ENCODE measurements around the gene CDX1. TPM values are rescaled to one million over a fixed set of nuclear protein-coding genes. Genes with fewer than 3 reads are reported as not detected.

CDX1 gene
- total RNA-seq, 1 experiment from 2014 or later, result not detected

DNA sequence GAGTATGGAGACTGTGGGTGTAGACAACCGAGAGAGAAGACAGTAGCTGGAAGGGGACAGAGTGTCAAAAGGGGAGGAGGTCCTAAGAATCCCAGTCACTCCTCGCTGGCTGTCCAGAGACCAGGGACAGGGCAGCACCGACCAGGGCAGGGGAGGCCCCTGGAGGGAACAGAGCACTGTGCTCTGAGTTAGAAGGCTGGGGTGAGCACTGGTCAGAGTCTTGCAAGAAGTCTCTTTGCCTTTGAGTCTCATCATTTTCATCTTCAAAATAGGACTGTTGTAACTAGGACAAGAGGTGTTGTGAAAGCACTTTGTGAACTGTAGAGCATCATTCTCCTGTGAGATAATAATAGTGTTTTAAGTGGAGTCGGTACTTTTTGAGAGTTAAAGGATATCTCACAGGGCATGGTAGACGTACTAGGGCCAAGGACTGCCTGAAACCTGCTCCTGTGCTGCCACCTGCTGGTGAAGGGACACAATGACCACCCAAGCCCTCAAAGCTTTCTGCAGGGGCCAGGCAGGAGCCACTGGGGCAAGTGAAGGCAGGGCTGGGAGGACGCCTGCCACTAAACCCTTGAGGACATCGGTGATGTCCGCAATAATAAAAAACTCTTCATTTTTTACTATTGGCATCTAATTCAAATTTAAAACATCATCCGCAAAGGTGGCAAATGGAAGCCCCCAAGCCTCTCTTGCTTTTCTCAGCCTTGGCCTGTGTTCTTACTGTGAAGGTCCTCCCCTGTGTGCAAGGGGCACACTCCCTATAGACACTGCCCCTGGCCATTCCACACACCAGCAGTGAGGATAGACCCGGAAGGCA is 51.5 kb downstream of the CDX1 start:
- H3K36me3 Mint-ChIP-seq (ENCODE audit: insufficient read depth, unreplicated experiment), result peaks cover 5% of the 10 kb centered on the region
- no peaks in the 10 kb centered on the region for H3K9me3 Mint-ChIP-seq (ENCODE audit: unreplicated experiment)
- CTCF ChIA-PET, result interaction anchor here (0.6 to 8.3 kb wide), 37 partner anchors 8 to 379 kb away, joined by 3 to 118 read pairs (median 4); no protein-coding TSS in a partner anchor
- no peak overlapping the region for H3K4me3 Mint-ChIP-seq (ENCODE audit: unreplicated experiment)
- H3K4me1 Mint-ChIP-seq (ENCODE audit: insufficient read depth, unreplicated experiment), result no peaks in the 10 kb centered on the region
- peak; percentile 98 for TF ChIP-seq CTCF (IDR thresholded peaks at IDR 0.05; ENCODE audit: unreplicated experiment)
- POLR2A ChIA-PET, result interaction anchor here (1.8 kb wide), 1 partner anchor 60 kb away, joined by 4 read pairs; no protein-coding TSS in a partner anchor
- BruUV-seq (replicated peaks), result no TSS peak
- H3K27ac Mint-ChIP-seq (ENCODE audit: low read depth, unreplicated experiment), result no peak overlapping the region
- intact Hi-C loops (cut with micrococcal nuclease), result loop anchor here (1.0 to 2.0 kb wide), 8 partner anchors 57 to 581 kb away; no protein-coding TSS in a partner anchor
- H3K27me3 Mint-ChIP-seq (ENCODE audit: insufficient read depth, unreplicated experiment), result no peaks in the 10 kb centered on the region
- peak; percentile 93 for DNase-seq (ENCODE audit: unreplicated experiment)

DNA sequence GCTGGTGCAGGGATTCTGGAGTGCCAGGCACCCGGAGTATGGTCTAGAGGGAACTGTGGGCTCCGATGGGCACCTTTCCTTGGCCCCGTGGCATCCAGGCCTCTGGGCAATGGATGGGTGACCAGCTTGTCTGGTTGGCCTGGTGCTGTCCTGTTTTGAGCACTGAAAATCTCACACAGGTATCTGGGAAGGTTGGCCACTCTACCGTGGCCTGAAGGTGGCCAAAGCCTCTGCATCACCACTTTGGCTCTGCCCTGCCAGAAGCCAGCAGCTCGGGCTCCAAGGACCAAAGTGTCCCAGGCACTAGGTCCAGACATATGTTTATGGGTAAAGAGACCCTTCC is 52.1 kb downstream of the CDX1 start:
- TF ChIP-seq CTCF (IDR thresholded peaks at IDR 0.05; ENCODE audit: unreplicated experiment), result no peak
- no peaks in the 10 kb centered on the region for H3K27me3 Mint-ChIP-seq (ENCODE audit: insufficient read depth, unreplicated experiment)
- no peaks in the 10 kb centered on the region for H3K4me1 Mint-ChIP-seq (ENCODE audit: insufficient read depth, unreplicated experiment)

DNA sequence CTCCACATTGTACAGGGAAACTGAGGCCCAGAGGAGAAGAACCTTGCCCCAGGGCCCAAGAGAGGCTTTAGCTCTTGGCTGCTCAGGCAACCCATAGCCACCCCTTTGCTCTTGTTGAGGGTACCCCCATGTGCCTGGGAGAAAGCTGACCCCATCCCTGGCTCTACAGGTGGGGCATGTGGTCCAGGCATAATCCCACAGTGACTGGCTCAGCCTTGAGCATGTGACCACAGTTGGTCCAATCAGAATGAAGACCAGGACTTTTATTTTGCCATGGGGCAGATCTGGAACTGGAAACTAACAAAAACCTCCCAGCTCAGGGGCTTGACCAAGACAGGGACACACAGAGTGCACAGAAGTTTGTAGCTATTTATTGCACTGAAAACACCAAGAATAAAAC is 52.6 kb downstream of the CDX1 start:
- no peaks in the 10 kb centered on the region for H3K27me3 Mint-ChIP-seq (ENCODE audit: insufficient read depth, unreplicated experiment)
- H3K36me3 Mint-ChIP-seq (ENCODE audit: insufficient read depth, unreplicated experiment), result peaks cover under 1% of the 10 kb centered on the region
- ChIA-PET CTCF (interaction anchor here (0.6 to 8.3 kb wide), 29 partner anchors 8 to 380 kb away, joined by 3 to 118 read pairs (median 4); no protein-coding TSS in a partner anchor), POLR2A (interaction anchor here (1.8 kb wide), 1 partner anchor 61 kb away, joined by 4 read pairs; no protein-coding TSS in a partner anchor)
- intact Hi-C loops (cut with micrococcal nuclease), result loop anchor here (2.0 kb wide), 1 partner anchor 582 kb away; no protein-coding TSS in a partner anchor
- no peaks in the 10 kb centered on the region for H3K9me3 Mint-ChIP-seq (ENCODE audit: unreplicated experiment)
- no TSS peak for BruUV-seq (replicated peaks)
- H3K4me3 Mint-ChIP-seq (ENCODE audit: unreplicated experiment), result no peak overlapping the region
- TF ChIP-seq CTCF (IDR thresholded peaks at IDR 0.05; ENCODE audit: unreplicated experiment), result no peak
- no peak overlapping the region for H3K27ac Mint-ChIP-seq (ENCODE audit: low read depth, unreplicated experiment)
- DNase-seq (ENCODE audit: unreplicated experiment), result no peak
- H3K4me1 Mint-ChIP-seq (ENCODE audit: insufficient read depth, unreplicated experiment), result no peaks in the 10 kb centered on the region

More for the DNA sequence above, 52.1 kb downstream of the CDX1 start:
- DNase-seq (ENCODE audit: unreplicated experiment), result no peak
- no TSS peak for BruUV-seq (replicated peaks)
- Mint-ChIP-seq H3K27ac (ENCODE audit: low read depth, unreplicated experiment) (no peak overlapping the region), H3K4me3 (ENCODE audit: unreplicated experiment) (no peak overlapping the region), H3K36me3 (ENCODE audit: insufficient read depth, unreplicated experiment) (peaks cover 5% of the 10 kb centered on the region), H3K9me3 (ENCODE audit: unreplicated experiment) (no peaks in the 10 kb centered on the region)
- CTCF ChIA-PET, result interaction anchor here (0.6 to 8.3 kb wide), 34 partner anchors 8 to 380 kb away, joined by 3 to 118 read pairs (median 4); no protein-coding TSS in a partner anchor
- POLR2A ChIA-PET, result interaction anchor here (1.8 kb wide), 1 partner anchor 60 kb away, joined by 4 read pairs; no protein-coding TSS in a partner anchor
- intact Hi-C loops (cut with micrococcal nuclease), result loop anchor here (1.0 to 2.0 kb wide), 8 partner anchors 57 to 582 kb away; no protein-coding TSS in a partner anchor

DNA sequence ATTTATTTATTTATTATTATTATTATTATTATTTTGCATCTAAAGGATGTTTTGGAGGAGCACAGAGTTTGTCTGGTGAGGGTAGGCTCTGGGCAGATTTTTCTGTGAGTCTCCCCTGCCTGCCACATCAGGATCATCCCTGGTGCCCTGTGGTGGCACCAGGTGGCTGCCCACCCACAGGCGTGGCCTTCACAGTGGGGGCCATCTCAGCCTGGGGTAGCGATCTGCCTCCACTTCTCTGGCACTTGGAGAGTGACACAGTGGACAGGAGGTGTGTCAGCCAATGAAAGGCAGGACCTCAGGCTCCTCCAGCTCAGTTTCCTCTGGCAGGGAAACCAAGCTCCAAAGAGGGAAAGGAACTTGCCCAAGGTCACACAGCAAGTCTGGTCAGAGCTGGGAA is 53.3 kb downstream of the CDX1 start:
- CTCF ChIA-PET, result interaction anchor here (0.5 to 8.3 kb wide), 18 partner anchors 13 to 518 kb away, joined by 3 to 118 read pairs (median 4); no protein-coding TSS in a partner anchor
- Mint-ChIP-seq H3K27me3 (ENCODE audit: insufficient read depth, unreplicated experiment) (no peaks in the 10 kb centered on the region), H3K36me3 (ENCODE audit: insufficient read depth, unreplicated experiment) (no peaks in the 10 kb centered on the region), H3K27ac (ENCODE audit: low read depth, unreplicated experiment) (no peak overlapping the region), H3K9me3 (ENCODE audit: unreplicated experiment) (no peaks in the 10 kb centered on the region), H3K4me1 (ENCODE audit: insufficient read depth, unreplicated experiment) (no peaks in the 10 kb centered on the region), H3K4me3 (ENCODE audit: unreplicated experiment) (no peak overlapping the region)
- no TSS peak for BruUV-seq (replicated peaks)
- POLR2A ChIA-PET, result no interaction called here
- DNase-seq (ENCODE audit: unreplicated experiment), result no peak
- no peak for TF ChIP-seq CTCF (IDR thresholded peaks at IDR 0.05; ENCODE audit: unreplicated experiment)
- intact Hi-C loops (cut with micrococcal nuclease), result loop anchor here (2.0 kb wide), 1 partner anchor 583 kb away; no protein-coding TSS in a partner anchor

Data from MCF 10A (cell line).